PC-3 (cell line): ENCODE measurements around the gene KCNG2. TPM values are rescaled to one million over a fixed set of nuclear protein-coding genes. Genes with fewer than 3 reads are reported as not detected.

Source experiments
- ATAC-seq: fragments of 200-7000 bp; cut with Tn5 transposase; 2 replicates; pipeline ENCODE4 v1.9.1; 2020; ENCODE audit warnings: mild to moderate bottlenecking, moderate library complexity
- BruUV-seq: library from RNA; stranded (reverse); fragments of 400-500 nt; replicated peaks from 2 replicates; lab custom pipeline; 2021; lab: Mats Ljungman, UMichigan
- CTCF ChIA-PET: fragments of 300-600 bp; sonication (Branson Sonifier 250); formaldehyde crosslinking; loops from one replicate; lab custom pipeline; 2022; ENCODE audit warnings: antibody characterized with exemption; lab: Charles Lee
- POLR2A ChIA-PET: fragments of 300-600 bp; sonication (Branson Sonifier 250); formaldehyde crosslinking; loops from one replicate; lab custom pipeline; 2022; ENCODE audit warnings: antibody characterized with exemption; ENCODE audit not compliant: unreplicated experiment; lab: Charles Lee
- DNase-seq: peaks from one replicate; pipeline ENCODE4 v3.0.0-alpha.2; 2015
- H2AFZ ChIP-seq: fragments of 300-600 bp; sonication (generic); 2 replicates; pipeline ENCODE4 v1.6.0; 2016; ENCODE audit warnings: antibody characterized with exemption, low read length
- H3F3A ChIP-seq: fragments of 300-600 bp; sonication (generic); one replicate; pipeline ENCODE4 v1.6.0; 2017; ENCODE audit warnings: antibody characterized with exemption, low read length, control low read depth, mild to moderate bottlenecking; ENCODE audit not compliant: unreplicated experiment
- H3K27ac ChIP-seq: fragments of 300-600 bp; sonication (generic); 2 replicates; pipeline ENCODE4 v1.5.1; 2016; ENCODE audit warnings: mild to moderate bottlenecking, low read length
- H3K27me3 ChIP-seq: fragments of 300-600 bp; sonication (generic); 2 replicates; pipeline ENCODE4 v1.6.1; 2016; ENCODE audit warnings: low read length, mixed read lengths
- H3K36me3 ChIP-seq: fragments of 300-600 bp; sonication (generic); 2 replicates; pipeline ENCODE4 v1.6.1; 2016; ENCODE audit warnings: low read depth, mixed run types, low read length, mixed read lengths
- H3K4me1 ChIP-seq: fragments of 300-600 bp; sonication (generic); 2 replicates; pipeline ENCODE4 v1.5.1; 2016; ENCODE audit warnings: low read length; ENCODE audit not compliant: insufficient read depth
- H3K4me2 ChIP-seq: fragments of 300-600 bp; sonication (generic); 2 replicates; pipeline ENCODE4 v1.6.0; 2016; ENCODE audit warnings: low read length
- H3K4me3 ChIP-seq: fragments of 300-600 bp; sonication (generic); 2 replicates; pipeline ENCODE4 v1.5.1; 2016; ENCODE audit warnings: mild to moderate bottlenecking, low read length, mixed read lengths
- H3K79me2 ChIP-seq: fragments of 300-600 bp; sonication (generic); 2 replicates; pipeline ENCODE4 v1.6.1; 2017; ENCODE audit warnings: low read length, mixed read lengths
- H3K9ac ChIP-seq: fragments of 300-600 bp; sonication (generic); 2 replicates; pipeline ENCODE4 v1.6.0; 2016; ENCODE audit warnings: mild to moderate bottlenecking, low read length
- H3K9me2 ChIP-seq: fragments of 300-600 bp; sonication (generic); replicated peaks from 2 replicates; pipeline ENCODE4 v1.6.1; 2016; ENCODE audit warnings: mixed run types, low read length, mixed read lengths
- H3K9me3 ChIP-seq: fragments of 300-600 bp; sonication (generic); 2 replicates; pipeline ENCODE4 v1.6.1; 2016; ENCODE audit warnings: low read length, mixed read lengths
- H4K20me1 ChIP-seq: fragments of 300-600 bp; sonication (generic); 2 replicates; pipeline ENCODE4 v1.6.1; 2016; ENCODE audit warnings: low read length, mixed read lengths
- EZH2 ChIP-seq: fragments of 300-600 bp; sonication (generic); IDR thresholded peaks from one replicate; pipeline ENCODE4 v1.6.1; 2017; ENCODE audit warnings: antibody characterized with exemption, mild to moderate bottlenecking, low read length; ENCODE audit not compliant: unreplicated experiment
- EZH2phosphoT487 ChIP-seq: fragments of 300-600 bp; sonication (generic); IDR thresholded peaks from 2 replicates; pipeline ENCODE4 v1.6.1; 2018; ENCODE audit warnings: mild to moderate bottlenecking, antibody characterized with exemption, low read length, borderline replicate concordance
- intact Hi-C: fragments of 100-400 bp; cut with micrococcal nuclease; formaldehyde crosslinking; loops from 2 replicates; pipeline ENCODE4 v1.9.0; 2023
- total RNA-seq: library from RNA; depleted of rRNA; stranded (reverse); fragments of >200 nt; gene quantifications from 2 replicates; pipeline ENCODE4 v1.2.3, GENCODE V29; 2014
- TF ChIP-seq, protein P1 (sequence below): fragments of 300-600 bp; sonication (generic); conservative IDR thresholded peaks from 2 replicates; pipeline ENCODE4 v1.5.1; 2017; ENCODE audit warnings: antibody characterized with exemption, low read depth, mild to moderate bottlenecking, low read length

Gene KCNG2
- total RNA-seq, 1 experiment from 2014 or later, result not detected

DNA sequence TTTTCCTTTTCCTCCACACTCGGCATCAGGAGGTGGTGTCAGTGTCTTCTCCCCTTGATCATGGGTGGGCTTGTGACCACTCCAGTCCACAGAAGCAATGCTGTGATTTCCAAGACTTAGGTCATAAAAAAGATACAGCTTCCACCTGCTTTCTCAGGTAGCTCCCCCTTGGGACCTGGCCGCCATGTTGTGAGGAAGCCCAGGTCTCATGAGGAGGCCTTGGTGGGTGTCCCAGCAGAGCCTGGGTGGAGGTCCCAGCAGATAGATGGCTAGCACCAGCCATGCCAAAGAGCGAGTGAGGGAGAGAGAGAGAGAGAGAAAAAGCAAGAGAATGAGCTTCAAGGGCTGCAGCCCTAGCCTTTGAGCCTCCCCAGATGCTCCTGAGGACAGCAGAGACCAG, 137.8 kb downstream of the KCNG2 start:
- no peaks in the 10 kb centered on the region for H3F3A ChIP-seq
- H3K4me1 ChIP-seq, result no peaks in the 10 kb centered on the region
- H3K79me2 ChIP-seq, result peaks cover 63% of the 10 kb centered on the region
- no peaks in the 10 kb centered on the region for H3K27me3 ChIP-seq
- CTCF ChIA-PET, result no interaction called here
- H3K4me3 ChIP-seq, result no peak overlapping the region
- peaks cover 34% of the 10 kb centered on the region for H3K36me3 ChIP-seq
- BruUV-seq, result no TSS peak
- TF ChIP-seq EZH2 (no peak), EZH2phosphoT487 (no peak)
- TF ChIP-seq, protein P1, sequence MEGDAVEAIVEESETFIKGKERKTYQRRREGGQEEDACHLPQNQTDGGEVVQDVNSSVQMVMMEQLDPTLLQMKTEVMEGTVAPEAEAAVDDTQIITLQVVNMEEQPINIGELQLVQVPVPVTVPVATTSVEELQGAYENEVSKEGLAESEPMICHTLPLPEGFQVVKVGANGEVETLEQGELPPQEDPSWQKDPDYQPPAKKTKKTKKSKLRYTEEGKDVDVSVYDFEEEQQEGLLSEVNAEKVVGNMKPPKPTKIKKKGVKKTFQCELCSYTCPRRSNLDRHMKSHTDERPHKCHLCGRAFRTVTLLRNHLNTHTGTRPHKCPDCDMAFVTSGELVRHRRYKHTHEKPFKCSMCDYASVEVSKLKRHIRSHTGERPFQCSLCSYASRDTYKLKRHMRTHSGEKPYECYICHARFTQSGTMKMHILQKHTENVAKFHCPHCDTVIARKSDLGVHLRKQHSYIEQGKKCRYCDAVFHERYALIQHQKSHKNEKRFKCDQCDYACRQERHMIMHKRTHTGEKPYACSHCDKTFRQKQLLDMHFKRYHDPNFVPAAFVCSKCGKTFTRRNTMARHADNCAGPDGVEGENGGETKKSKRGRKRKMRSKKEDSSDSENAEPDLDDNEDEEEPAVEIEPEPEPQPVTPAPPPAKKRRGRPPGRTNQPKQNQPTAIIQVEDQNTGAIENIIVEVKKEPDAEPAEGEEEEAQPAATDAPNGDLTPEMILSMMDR, result no peak
- POLR2A ChIA-PET, result no interaction called here
- H4K20me1 ChIP-seq, result no peaks in the 10 kb centered on the region
- ATAC-seq, result no peak
- H3K27ac ChIP-seq, result no peak overlapping the region
- H3K9me3 ChIP-seq, result peaks cover 11% of the 10 kb centered on the region; the same call in 1 of the 2 replicates
- H3K4me2 ChIP-seq, result no peak overlapping the region
- intact Hi-C loops, result loop anchor here (2.0 to 10.0 kb wide), 3 partner anchors 25 to 91 kb away; partner anchors contain the start of gene TXNL4A
- no peaks in the 10 kb centered on the region for H3K9me2 ChIP-seq
- no peak for DNase-seq
- H2AFZ ChIP-seq, result no peak overlapping the region
- H3K9ac ChIP-seq, result no peak overlapping the region

DNA sequence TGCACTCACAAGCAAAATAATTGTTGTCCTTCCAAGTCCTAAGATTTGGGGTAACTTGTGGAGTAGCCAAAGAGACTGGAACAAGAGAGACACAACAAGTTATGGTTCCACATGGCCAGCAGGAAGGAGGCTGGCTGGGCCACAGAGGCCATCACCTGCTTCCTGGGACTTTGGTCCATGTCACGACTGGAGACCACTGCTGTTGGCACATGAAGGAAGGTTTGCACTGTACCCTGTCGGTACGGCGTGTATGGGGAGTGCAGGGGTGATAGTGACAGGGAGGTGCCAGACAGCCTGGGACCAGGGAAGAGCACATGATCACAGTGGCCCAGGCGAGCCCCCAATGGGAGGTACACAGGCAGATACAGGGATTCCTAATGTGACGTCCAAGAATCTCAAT, 138.2 kb downstream of the KCNG2 start:
- Histone ChIP-seq H3K4me2 (no peak overlapping the region), H4K20me1 (no peaks in the 10 kb centered on the region), H3K79me2 (peaks cover 67% of the 10 kb centered on the region), H3K9ac (no peak overlapping the region), H2AFZ (no peak overlapping the region), H3K27ac (no peak overlapping the region), H3K36me3 (peaks cover 31% of the 10 kb centered on the region), H3K4me3 (no peak overlapping the region), H3K9me3 (peaks cover 11% of the 10 kb centered on the region; the same call in 1 of the 2 replicates), H3K9me2 (no peaks in the 10 kb centered on the region), H3F3A (no peaks in the 10 kb centered on the region), H3K27me3 (no peaks in the 10 kb centered on the region), H3K4me1 (no peaks in the 10 kb centered on the region)
- ChIA-PET POLR2A (no interaction called here), CTCF (no interaction called here)
- BruUV-seq, result no TSS peak
- DNase-seq (no peak), ATAC-seq (no peak)
- intact Hi-C loops, result loop anchor here (2.0 to 10.0 kb wide), 3 partner anchors 25 to 91 kb away; partner anchors contain the start of gene TXNL4A
- no peak for TF ChIP-seq EZH2phosphoT487
- TF ChIP-seq, protein P1, result no peak
- TF ChIP-seq EZH2, result no peak

DNA sequence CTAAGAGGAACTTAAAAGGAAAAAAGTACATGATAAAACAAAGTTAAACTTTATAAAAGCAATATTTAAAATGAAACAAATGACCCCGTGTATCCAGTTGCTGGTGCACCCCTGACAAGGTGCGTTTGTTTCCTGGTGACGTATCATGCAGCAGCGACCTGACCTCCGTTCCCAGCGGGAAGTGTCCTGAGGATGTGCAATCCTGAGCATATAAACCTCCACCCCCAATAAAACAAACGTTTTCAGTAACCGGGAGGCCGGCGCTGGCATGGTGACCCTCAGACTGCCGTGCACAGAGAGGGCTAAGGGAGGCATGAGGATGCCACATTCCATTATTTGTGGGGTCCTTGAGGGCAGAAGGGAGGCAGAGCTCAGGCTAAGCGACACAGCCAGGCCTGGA, 138.9 kb downstream of the KCNG2 start:
- ChIA-PET POLR2A (no interaction called here), CTCF (no interaction called here)
- Histone ChIP-seq H3F3A (no peaks in the 10 kb centered on the region), H3K4me1 (no peaks in the 10 kb centered on the region), H3K27me3 (no peaks in the 10 kb centered on the region), H3K4me2 (no peak overlapping the region), H3K9me3 (peaks cover 8% of the 10 kb centered on the region; the same call in 1 of the 2 replicates), H3K9ac (no peak overlapping the region), H4K20me1 (no peaks in the 10 kb centered on the region), H3K27ac (no peak overlapping the region), H3K79me2 (peaks cover 71% of the 10 kb centered on the region), H2AFZ (no peak overlapping the region), H3K4me3 (no peak overlapping the region), H3K36me3 (peaks cover 24% of the 10 kb centered on the region), H3K9me2 (no peaks in the 10 kb centered on the region)
- intact Hi-C loops, result loop anchor here (10.0 kb wide), 1 partner anchor 48 kb away; the partner anchor contains the start of gene TXNL4A
- TF ChIP-seq, protein P1, result no peak
- no peak for TF ChIP-seq EZH2phosphoT487
- no peak for TF ChIP-seq EZH2
- DNase-seq, result no peak
- ATAC-seq, result no peak
- BruUV-seq, result no TSS peak
